ENCODE measurements around the gene ALPI.

DNA sequence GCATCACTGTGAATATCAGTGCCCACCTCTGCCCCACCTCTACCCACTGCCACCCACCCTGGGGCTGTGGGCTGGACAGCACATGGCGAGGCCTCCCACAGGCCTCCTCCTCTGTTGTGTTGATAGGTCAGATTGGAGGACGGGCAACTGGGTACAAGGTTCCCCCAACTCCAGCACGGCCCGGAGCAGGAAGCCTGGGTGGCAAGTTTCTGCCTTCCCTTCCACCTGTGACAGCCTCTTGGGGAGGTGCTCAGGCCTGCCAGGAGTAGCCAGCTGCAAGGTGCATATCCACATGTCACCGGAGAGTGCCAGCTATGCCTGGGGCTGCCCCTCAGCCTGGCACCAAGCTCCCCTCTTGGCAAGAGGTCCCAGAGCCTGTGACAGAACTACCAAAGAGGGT, 38.6 kb downstream of the ALPI start:
- TF ChIP-seq, protein P1, sequence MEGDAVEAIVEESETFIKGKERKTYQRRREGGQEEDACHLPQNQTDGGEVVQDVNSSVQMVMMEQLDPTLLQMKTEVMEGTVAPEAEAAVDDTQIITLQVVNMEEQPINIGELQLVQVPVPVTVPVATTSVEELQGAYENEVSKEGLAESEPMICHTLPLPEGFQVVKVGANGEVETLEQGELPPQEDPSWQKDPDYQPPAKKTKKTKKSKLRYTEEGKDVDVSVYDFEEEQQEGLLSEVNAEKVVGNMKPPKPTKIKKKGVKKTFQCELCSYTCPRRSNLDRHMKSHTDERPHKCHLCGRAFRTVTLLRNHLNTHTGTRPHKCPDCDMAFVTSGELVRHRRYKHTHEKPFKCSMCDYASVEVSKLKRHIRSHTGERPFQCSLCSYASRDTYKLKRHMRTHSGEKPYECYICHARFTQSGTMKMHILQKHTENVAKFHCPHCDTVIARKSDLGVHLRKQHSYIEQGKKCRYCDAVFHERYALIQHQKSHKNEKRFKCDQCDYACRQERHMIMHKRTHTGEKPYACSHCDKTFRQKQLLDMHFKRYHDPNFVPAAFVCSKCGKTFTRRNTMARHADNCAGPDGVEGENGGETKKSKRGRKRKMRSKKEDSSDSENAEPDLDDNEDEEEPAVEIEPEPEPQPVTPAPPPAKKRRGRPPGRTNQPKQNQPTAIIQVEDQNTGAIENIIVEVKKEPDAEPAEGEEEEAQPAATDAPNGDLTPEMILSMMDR (IDR thresholded peaks at IDR 0.05; ENCODE audit: borderline replicate concordance, extremely low read depth, low read length, poor library complexity, severe bottlenecking) = no peak
- no peak for TF ChIP-seq EZH2 (IDR thresholded peaks at IDR 0.05; ENCODE audit: borderline replicate concordance, low read depth, low read length, severe bottlenecking)

All from DND-41 (cell line).